ENCODE measurements around the gene CHRDL1.

DNA sequence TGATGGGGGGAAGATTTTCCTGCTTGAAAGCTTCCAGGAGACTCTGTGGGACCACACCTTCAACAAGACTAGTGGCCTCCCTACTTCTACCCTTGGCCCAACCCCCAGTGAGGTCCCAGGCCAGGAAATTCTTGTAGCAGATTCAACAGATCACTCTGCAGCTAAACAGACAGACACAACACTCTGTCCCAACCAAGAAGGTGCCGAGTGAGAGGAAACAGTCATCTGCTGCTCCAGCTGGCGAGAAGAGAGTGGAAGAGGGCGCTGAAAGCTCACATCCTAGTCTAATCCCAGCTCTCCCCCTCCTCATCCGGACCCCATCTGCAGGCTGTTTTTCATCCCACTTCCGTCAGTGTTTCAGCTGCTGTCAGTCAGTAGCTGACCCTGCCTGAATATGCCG is 63.4 kb downstream of the CHRDL1 start:
- TF ChIP-seq, protein P1, sequence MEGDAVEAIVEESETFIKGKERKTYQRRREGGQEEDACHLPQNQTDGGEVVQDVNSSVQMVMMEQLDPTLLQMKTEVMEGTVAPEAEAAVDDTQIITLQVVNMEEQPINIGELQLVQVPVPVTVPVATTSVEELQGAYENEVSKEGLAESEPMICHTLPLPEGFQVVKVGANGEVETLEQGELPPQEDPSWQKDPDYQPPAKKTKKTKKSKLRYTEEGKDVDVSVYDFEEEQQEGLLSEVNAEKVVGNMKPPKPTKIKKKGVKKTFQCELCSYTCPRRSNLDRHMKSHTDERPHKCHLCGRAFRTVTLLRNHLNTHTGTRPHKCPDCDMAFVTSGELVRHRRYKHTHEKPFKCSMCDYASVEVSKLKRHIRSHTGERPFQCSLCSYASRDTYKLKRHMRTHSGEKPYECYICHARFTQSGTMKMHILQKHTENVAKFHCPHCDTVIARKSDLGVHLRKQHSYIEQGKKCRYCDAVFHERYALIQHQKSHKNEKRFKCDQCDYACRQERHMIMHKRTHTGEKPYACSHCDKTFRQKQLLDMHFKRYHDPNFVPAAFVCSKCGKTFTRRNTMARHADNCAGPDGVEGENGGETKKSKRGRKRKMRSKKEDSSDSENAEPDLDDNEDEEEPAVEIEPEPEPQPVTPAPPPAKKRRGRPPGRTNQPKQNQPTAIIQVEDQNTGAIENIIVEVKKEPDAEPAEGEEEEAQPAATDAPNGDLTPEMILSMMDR (IDR thresholded peaks at IDR 0.05), result no peak
- no peak for TF ChIP-seq EZH2 (IDR thresholded peaks at IDR 0.05; ENCODE audit: borderline replicate concordance, insufficient read depth, low read depth, low read length, poor library complexity, severe bottlenecking)
